ENCODE results near the gene ABCG1.

Gene ABCG1

DNA sequence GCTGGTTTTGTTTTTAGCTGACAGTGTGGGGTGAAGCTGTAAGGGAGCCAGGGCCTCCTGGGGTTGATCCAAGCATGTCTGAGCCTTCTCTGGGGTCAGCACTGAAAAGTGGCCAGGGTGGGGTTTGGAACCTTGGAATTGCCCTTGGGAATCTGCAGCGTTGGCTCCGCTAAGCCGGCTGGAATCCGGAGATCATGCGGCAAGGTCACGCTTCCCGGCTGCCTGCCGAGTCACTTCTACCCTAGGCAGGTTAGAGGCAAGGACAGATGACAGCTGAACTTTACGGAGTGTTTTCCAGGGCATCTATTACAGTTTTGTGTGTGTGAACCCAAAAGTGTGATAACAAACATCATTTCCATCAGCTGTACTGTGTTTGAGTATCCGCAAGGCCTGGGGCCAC is 17.1 kb downstream of the ABCG1 start:
- TF ChIP-seq ZFP3 (CRISPR knock-in tag; IDR thresholded peaks at IDR 0.05), result no peak
- no peak for TF ChIP-seq SNAI2 (CRISPR knock-in tag; IDR thresholded peaks at IDR 0.05)
- no peak for TF ChIP-seq ESRRG (CRISPR knock-in tag; IDR thresholded peaks at IDR 0.05)
- TF ChIP-seq TOX (CRISPR knock-in tag; IDR thresholded peaks at IDR 0.05; ENCODE audit: borderline replicate concordance), result no peak
- TF ChIP-seq, protein P1, sequence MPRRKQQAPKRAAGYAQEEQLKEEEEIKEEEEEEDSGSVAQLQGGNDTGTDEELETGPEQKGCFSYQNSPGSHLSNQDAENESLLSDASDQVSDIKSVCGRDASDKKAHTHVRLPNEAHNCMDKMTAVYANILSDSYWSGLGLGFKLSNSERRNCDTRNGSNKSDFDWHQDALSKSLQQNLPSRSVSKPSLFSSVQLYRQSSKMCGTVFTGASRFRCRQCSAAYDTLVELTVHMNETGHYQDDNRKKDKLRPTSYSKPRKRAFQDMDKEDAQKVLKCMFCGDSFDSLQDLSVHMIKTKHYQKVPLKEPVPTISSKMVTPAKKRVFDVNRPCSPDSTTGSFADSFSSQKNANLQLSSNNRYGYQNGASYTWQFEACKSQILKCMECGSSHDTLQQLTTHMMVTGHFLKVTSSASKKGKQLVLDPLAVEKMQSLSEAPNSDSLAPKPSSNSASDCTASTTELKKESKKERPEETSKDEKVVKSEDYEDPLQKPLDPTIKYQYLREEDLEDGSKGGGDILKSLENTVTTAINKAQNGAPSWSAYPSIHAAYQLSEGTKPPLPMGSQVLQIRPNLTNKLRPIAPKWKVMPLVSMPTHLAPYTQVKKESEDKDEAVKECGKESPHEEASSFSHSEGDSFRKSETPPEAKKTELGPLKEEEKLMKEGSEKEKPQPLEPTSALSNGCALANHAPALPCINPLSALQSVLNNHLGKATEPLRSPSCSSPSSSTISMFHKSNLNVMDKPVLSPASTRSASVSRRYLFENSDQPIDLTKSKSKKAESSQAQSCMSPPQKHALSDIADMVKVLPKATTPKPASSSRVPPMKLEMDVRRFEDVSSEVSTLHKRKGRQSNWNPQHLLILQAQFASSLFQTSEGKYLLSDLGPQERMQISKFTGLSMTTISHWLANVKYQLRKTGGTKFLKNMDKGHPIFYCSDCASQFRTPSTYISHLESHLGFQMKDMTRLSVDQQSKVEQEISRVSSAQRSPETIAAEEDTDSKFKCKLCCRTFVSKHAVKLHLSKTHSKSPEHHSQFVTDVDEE (CRISPR knock-in tag; IDR thresholded peaks at IDR 0.05), result no peak
- TF ChIP-seq OSR1 (CRISPR knock-in tag; IDR thresholded peaks at IDR 0.05), result no peak
- TF ChIP-seq, protein P2, sequence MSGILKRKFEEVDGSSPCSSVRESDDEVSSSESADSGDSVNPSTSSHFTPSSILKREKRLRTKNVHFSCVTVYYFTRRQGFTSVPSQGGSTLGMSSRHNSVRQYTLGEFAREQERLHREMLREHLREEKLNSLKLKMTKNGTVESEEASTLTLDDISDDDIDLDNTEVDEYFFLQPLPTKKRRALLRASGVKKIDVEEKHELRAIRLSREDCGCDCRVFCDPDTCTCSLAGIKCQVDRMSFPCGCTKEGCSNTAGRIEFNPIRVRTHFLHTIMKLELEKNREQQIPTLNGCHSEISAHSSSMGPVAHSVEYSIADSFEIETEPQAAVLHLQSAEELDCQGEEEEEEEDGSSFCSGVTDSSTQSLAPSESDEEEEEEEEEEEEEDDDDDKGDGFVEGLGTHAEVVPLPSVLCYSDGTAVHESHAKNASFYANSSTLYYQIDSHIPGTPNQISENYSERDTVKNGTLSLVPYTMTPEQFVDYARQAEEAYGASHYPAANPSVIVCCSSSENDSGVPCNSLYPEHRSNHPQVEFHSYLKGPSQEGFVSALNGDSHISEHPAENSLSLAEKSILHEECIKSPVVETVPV (CRISPR knock-in tag; IDR thresholded peaks at IDR 0.05), result no peak
- TF ChIP-seq, protein P3, sequence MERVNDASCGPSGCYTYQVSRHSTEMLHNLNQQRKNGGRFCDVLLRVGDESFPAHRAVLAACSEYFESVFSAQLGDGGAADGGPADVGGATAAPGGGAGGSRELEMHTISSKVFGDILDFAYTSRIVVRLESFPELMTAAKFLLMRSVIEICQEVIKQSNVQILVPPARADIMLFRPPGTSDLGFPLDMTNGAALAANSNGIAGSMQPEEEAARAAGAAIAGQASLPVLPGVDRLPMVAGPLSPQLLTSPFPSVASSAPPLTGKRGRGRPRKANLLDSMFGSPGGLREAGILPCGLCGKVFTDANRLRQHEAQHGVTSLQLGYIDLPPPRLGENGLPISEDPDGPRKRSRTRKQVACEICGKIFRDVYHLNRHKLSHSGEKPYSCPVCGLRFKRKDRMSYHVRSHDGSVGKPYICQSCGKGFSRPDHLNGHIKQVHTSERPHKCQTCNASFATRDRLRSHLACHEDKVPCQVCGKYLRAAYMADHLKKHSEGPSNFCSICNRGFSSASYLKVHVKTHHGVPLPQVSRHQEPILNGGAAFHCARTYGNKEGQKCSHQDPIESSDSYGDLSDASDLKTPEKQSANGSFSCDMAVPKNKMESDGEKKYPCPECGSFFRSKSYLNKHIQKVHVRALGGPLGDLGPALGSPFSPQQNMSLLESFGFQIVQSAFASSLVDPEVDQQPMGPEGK (CRISPR knock-in tag; IDR thresholded peaks at IDR 0.05; ENCODE audit: borderline replicate concordance), result no peak
- TF ChIP-seq ZNF565 (CRISPR knock-in tag; conservative IDR thresholded peaks at IDR 0.05; ENCODE audit: low read depth), result no peak
- TF ChIP-seq ZNF8 (CRISPR knock-in tag; IDR thresholded peaks at IDR 0.05), result no peak
- no peak for TF ChIP-seq RARB (CRISPR knock-in tag; IDR thresholded peaks at IDR 0.05)
- no peak for TF ChIP-seq ARNTL (CRISPR knock-in tag; IDR thresholded peaks at IDR 0.05; ENCODE audit: borderline replicate concordance, low read depth)
- no peak for TF ChIP-seq GLIS3 (CRISPR knock-in tag; IDR thresholded peaks at IDR 0.05)
- TF ChIP-seq ZNF70 (CRISPR knock-in tag; IDR thresholded peaks at IDR 0.05), result no peak
- TF ChIP-seq PPARA (CRISPR knock-in tag; IDR thresholded peaks at IDR 0.05; ENCODE audit: borderline replicate concordance), result no peak
- no peak for TF ChIP-seq TCF4 (CRISPR knock-in tag; IDR thresholded peaks at IDR 0.05; ENCODE audit: borderline replicate concordance)
- TF ChIP-seq ISL1 (CRISPR knock-in tag; IDR thresholded peaks at IDR 0.05), result no peak
- no peak for TF ChIP-seq CREB5 (CRISPR knock-in tag; IDR thresholded peaks at IDR 0.05; ENCODE audit: low read depth)

GRCh38 chr21:42236693-42237092 is 17.8 kb downstream of the ABCG1 start:
- TF ChIP-seq ZFP30 (CRISPR knock-in tag; IDR thresholded peaks at IDR 0.05) (no peak), GLIS3 (CRISPR knock-in tag; IDR thresholded peaks at IDR 0.05) (no peak), ZNF70 (CRISPR knock-in tag; IDR thresholded peaks at IDR 0.05) (no peak)
- ATAC-seq, result no peak

More for the DNA sequence above, 17.1 kb downstream of the ABCG1 start:
- ATAC-seq, result no peak

DNA sequence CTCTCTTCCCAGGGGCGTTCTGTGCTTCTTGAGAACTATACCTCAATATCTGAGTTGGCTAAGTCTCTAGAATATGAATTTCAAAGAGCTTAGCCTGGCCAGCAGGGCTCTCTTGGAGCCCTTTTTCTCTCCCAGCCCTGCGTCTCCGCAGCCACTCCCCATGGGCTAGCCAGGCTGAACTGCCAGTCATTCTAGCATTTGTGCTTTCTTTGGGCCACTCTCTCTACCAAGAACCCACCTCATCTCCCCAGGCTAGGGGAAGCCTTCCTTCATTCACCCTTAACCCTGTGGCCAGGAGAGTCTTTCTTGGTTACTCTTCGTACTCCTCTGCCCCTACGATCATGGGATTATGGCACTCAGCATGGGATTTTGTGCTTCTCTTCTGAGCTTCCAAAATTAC is 18.2 kb downstream of the ABCG1 start:
- TF ChIP-seq CSDC2 (CRISPR knock-in tag; IDR thresholded peaks at IDR 0.05), result no peak
- TF ChIP-seq ARNTL (CRISPR knock-in tag; IDR thresholded peaks at IDR 0.05; ENCODE audit: borderline replicate concordance, low read depth), result no peak
- no peak for ATAC-seq

DNA sequence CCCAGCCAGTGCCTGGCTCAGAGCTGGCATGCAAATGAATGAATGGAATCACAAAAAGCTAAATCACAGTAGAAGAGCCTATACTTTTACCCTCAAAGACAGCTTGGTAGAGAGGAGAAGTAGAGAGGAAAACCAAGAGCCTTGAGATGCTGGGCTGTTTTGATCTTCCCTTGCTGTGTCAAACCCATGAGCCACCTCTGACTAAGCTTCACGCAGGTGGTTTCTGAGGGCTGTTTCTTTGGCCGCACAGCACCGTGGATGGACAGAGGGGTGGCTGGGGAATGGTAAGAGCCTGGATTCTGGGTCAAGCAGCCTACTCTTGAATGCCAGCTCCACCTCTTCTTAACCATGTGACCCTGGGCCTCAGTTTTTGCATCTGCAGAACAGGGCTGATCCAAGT is 18.6 kb downstream of the ABCG1 start:
- no peak for ATAC-seq
- TF ChIP-seq SNAI2 (CRISPR knock-in tag; IDR thresholded peaks at IDR 0.05), result no peak
- TF ChIP-seq ISL1 (CRISPR knock-in tag; IDR thresholded peaks at IDR 0.05), result no peak
- TF ChIP-seq ZFP30 (CRISPR knock-in tag; IDR thresholded peaks at IDR 0.05), result no peak
- no peak for TF ChIP-seq GLIS3 (CRISPR knock-in tag; IDR thresholded peaks at IDR 0.05)
- TF ChIP-seq ESRRG (CRISPR knock-in tag; IDR thresholded peaks at IDR 0.05), result no peak
- TF ChIP-seq, protein P3 (CRISPR knock-in tag; IDR thresholded peaks at IDR 0.05; ENCODE audit: borderline replicate concordance), result no peak
- no peak for TF ChIP-seq PPARA (CRISPR knock-in tag; IDR thresholded peaks at IDR 0.05; ENCODE audit: borderline replicate concordance)
- TF ChIP-seq, protein P4, sequence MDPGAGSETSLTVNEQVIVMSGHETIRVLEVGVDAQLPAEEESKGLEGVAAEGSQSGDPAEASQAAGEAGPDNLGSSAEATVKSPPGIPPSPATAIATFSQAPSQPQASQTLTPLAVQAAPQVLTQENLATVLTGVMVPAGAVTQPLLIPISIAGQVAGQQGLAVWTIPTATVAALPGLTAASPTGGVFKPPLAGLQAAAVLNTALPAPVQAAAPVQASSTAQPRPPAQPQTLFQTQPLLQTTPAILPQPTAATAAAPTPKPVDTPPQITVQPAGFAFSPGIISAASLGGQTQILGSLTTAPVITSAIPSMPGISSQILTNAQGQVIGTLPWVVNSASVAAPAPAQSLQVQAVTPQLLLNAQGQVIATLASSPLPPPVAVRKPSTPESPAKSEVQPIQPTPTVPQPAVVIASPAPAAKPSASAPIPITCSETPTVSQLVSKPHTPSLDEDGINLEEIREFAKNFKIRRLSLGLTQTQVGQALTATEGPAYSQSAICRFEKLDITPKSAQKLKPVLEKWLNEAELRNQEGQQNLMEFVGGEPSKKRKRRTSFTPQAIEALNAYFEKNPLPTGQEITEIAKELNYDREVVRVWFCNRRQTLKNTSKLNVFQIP (CRISPR knock-in tag; IDR thresholded peaks at IDR 0.05; ENCODE audit: borderline replicate concordance, low read depth), result no peak
- no peak for TF ChIP-seq ZNF8 (CRISPR knock-in tag; IDR thresholded peaks at IDR 0.05)
- TF ChIP-seq, protein P2 (CRISPR knock-in tag; IDR thresholded peaks at IDR 0.05), result no peak
- TF ChIP-seq TOX (CRISPR knock-in tag; IDR thresholded peaks at IDR 0.05; ENCODE audit: borderline replicate concordance), result no peak
- no peak for TF ChIP-seq RARB (CRISPR knock-in tag; IDR thresholded peaks at IDR 0.05)
- no peak for TF ChIP-seq CREB5 (CRISPR knock-in tag; IDR thresholded peaks at IDR 0.05; ENCODE audit: low read depth)
- TF ChIP-seq ZFP3 (CRISPR knock-in tag; IDR thresholded peaks at IDR 0.05), result no peak
- TF ChIP-seq CSDC2 (CRISPR knock-in tag; IDR thresholded peaks at IDR 0.05), result no peak

Measured in SK-N-SH treated with all-trans-retinoic acid at 6 μM for 48 hours (cell line).